Gastrocnemius medialis (tissue), 4 donors: ENCODE results near the gene ATP2A1. TPM values are rescaled to one million over a fixed set of nuclear protein-coding genes. Genes with fewer than 3 reads are reported as not detected.
"Not testable (repeated sequence)": the region's sequence is repeated elsewhere in the genome, so short reads cannot be mapped to it uniquely, and the experiment has no call there.

Source experiments
- ATAC-seq, 2 donors: fragments of 150-250 bp; one replicate each; pipeline ENCODE4 v1.9.1; 2016
- DNase-seq, 2 donors: peaks; one replicate each; pipeline ENCODE4 v3.0.0-alpha.2; 2019
- H3K27ac ChIP-seq, 4 donors: fragments of 200-600 bp; sonication (generic); 1 replicate in 1 of 4; 2 replicates in 3 of 4; pipeline ENCODE4 v1.5.1; 2016 to 2018; ENCODE audit warnings: mild to moderate bottlenecking in 2 of 4, moderate library complexity in 1 of 4
- H3K27me3 ChIP-seq, 3 donors: fragments of 200-600 bp; sonication (generic) in 2 of 3; 1 replicate in 1 of 3; 2 replicates in 2 of 3; pipeline versions ENCODE4 v1.5.1 to v1.6.0; 2016 to 2019; ENCODE audit warnings: mild to moderate bottlenecking in 1 of 3, moderate library complexity in 1 of 3
- H3K36me3 ChIP-seq, 2 donors: fragments of 200-600 bp; sonication (generic) in 1 of 2; one replicate each; pipeline ENCODE4 v1.5.1; 2017 to 2018
- H3K4me1 ChIP-seq, 2 donors: fragments of 200-600 bp; sonication (generic) in 1 of 2; one replicate each; pipeline ENCODE4 v1.5.1; 2016 to 2017; ENCODE audit warnings: mild to moderate bottlenecking in 2 of 2
- H3K4me3 ChIP-seq, 4 donors: fragments of 200-600 bp; sonication (generic) in 3 of 4; 1 replicate in 1 of 4; 2 replicates in 3 of 4; pipeline ENCODE4 v1.5.1; 2016 to 2019; ENCODE audit warnings: mild to moderate bottlenecking in 2 of 4
- H3K9me3 ChIP-seq, 3 donors: fragments of 200-600 bp; sonication (generic) in 2 of 3; 1 replicate in 1 of 3; 2 replicates in 2 of 3; pipeline ENCODE4 v1.5.1; 2016 to 2019
- POLR2A ChIP-seq, 2 donors: fragments of 450-650 bp; IDR thresholded peaks; one replicate each; pipeline ENCODE4 v1.6.1; 2017; ENCODE audit warnings: antibody characterized with exemption in 2 of 2, mild to moderate bottlenecking in 2 of 2, moderate library complexity in 2 of 2
- in situ Hi-C, 4 donors: fragments of 200-750 bp; cut with MboI; loops; one replicate each; pipeline versions ENCODE4 v1.15.0 to v1.8.0; 2017; ENCODE audit warnings: low sequenced_read_pairs in 4 of 4
- intact Hi-C: fragments of 100-400 bp; cut with DNase I; formaldehyde crosslinking; loops from one replicate; pipeline ENCODE4 v1.15.1; 2023; ENCODE audit warnings: low total_unique reads
- total RNA-seq, 4 donors: library from RNA; depleted of rRNA; stranded (reverse); fragments of >200 nt; gene quantifications; one replicate each; pipeline versions ENCODE4 v1.1.0 to v1.2.3, GENCODE V29; 2016
- TF ChIP-seq, protein P1 (sequence below), 5 experiments: fragments of 450-650 bp in 3 of 5; fragments of 200-600 bp in 2 of 5; sonication (generic) in 2 of 5; IDR thresholded peaks in 4 of 5; conservative IDR thresholded peaks in 1 of 5; 1 replicate in 4 of 5; 2 replicates in 1 of 5; pipeline ENCODE4 v1.5.1; 2016 to 2019; ENCODE audit warnings: antibody characterized with exemption in 5 of 5, mild to moderate bottlenecking in 3 of 5, moderate library complexity in 3 of 5

The ATP2A1 gene
- total RNA-seq, 4 donors from 2014 or later = 380 to 909 (median 764) TPM

DNA sequence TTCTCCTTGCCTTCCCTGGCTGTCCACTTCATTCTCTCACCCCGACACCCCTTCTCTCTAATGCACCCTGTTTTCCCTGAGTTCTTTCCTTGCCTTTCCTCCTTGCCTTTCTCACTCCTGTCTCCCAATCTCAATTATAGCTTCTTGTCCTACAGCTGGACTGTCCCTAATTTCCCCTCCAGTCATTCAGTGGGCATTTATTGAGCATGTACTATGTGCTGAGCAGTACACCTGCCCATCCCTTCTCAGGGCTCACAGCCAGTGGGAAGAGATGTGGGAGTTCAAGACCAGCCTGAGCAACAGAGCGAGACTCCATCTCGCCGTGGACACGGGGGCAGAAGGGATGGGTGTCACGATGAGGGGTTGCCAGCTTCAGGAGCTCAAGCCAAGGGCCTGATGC lies 5.8 kb downstream of the ATP2A1 start:
- Histone ChIP-seq H3K9me3 (no peaks in the 10 kb centered on the region), H3K27me3 (no peaks in the 10 kb centered on the region), H3K4me1 (peaks cover 14 to 27% of the 10 kb centered on the region in 2 donors), H3K27ac (peak overlapping the region; percentile 83 to 92 (median 90)), H3K36me3 (peaks cover 0 to 12% of the 10 kb centered on the region in 2 donors), H3K4me3 (no peak overlapping the region)
- DNase-seq (no peak), ATAC-seq (no peak)
- no peak for TF ChIP-seq POLR2A (IDR thresholded peaks at IDR 0.05)
- TF ChIP-seq, protein P1, sequence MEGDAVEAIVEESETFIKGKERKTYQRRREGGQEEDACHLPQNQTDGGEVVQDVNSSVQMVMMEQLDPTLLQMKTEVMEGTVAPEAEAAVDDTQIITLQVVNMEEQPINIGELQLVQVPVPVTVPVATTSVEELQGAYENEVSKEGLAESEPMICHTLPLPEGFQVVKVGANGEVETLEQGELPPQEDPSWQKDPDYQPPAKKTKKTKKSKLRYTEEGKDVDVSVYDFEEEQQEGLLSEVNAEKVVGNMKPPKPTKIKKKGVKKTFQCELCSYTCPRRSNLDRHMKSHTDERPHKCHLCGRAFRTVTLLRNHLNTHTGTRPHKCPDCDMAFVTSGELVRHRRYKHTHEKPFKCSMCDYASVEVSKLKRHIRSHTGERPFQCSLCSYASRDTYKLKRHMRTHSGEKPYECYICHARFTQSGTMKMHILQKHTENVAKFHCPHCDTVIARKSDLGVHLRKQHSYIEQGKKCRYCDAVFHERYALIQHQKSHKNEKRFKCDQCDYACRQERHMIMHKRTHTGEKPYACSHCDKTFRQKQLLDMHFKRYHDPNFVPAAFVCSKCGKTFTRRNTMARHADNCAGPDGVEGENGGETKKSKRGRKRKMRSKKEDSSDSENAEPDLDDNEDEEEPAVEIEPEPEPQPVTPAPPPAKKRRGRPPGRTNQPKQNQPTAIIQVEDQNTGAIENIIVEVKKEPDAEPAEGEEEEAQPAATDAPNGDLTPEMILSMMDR (IDR thresholded peaks at IDR 0.05 in 4 of 5, conservative IDR thresholded peaks at IDR 0.05 in 1 of 5) = no peak
- in situ Hi-C loops = no loop called here
- intact Hi-C loops = no loop called here

DNA sequence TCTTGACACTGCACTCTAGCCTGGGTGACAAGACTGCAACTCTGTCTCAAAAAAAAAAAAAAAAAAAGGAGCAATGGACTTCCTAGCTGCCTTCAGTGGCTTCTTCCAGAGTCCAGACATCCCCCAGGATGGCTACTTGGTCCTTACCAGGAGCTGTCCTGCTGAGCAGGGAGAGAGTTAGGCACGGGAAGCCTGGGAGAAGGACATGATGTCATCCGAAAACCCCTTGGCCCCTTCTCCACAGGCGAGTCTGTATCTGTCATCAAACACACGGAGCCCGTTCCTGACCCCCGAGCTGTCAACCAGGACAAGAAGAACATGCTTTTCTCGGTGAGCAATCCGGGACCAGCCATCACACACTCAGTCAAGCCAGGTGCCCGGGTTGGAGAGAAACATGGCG lies 8.7 kb downstream of the ATP2A1 start:
- H3K27ac ChIP-seq = peak overlapping the region; percentile 41 to 90 (median 72)
- ATAC-seq = no peak
- no peak overlapping the region for H3K4me3 ChIP-seq
- no peak for DNase-seq
- H3K27me3 ChIP-seq = no peaks in the 10 kb centered on the region
- H3K4me1 ChIP-seq = peaks cover 0 to 25% of the 10 kb centered on the region in 2 donors
- H3K36me3 ChIP-seq = peaks cover 0 to 12% of the 10 kb centered on the region in 2 donors
- intact Hi-C loops (no loop called here), in situ Hi-C loops (no loop called here)
- TF ChIP-seq, protein P1 (IDR thresholded peaks at IDR 0.05 in 4 of 5, conservative IDR thresholded peaks at IDR 0.05 in 1 of 5) = no peak
- TF ChIP-seq POLR2A (IDR thresholded peaks at IDR 0.05) = no peak
- H3K9me3 ChIP-seq = no peaks in the 10 kb centered on the region

DNA sequence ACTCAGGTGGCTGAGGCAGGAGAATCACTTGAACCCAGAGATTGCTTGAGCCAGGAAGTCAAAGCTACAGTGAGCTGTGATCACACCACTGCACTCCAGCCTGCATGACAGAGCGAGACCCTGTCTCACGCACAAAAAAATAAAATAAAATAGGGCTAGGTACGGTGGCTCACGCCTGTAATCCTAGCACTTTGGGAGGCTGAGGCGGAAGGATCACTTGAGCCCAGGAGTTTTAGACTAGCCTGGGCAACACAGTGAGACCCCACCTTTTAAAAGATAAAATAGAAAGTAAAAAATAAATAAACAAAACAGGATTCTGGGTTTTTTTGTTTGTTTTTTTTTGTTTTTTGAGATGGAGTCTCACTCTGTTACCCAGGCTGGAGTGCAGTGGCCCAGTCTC lies 12.1 kb downstream of the ATP2A1 start:
- H3K27me3 ChIP-seq, intact Hi-C loops, H3K4me3 ChIP-seq, H3K9me3 ChIP-seq, in situ Hi-C loops, DNase-seq: not testable (repeated sequence)
- peak in 1 of 2 donors; percentile 9 for ATAC-seq
- peaks cover 5 to 20% of the 10 kb centered on the region in 2 donors for H3K4me1 ChIP-seq
- peaks cover 0 to 16% of the 10 kb centered on the region in 2 donors for H3K36me3 ChIP-seq
- peak overlapping the region; percentile 84 to 90 (median 90) for H3K27ac ChIP-seq

DNA sequence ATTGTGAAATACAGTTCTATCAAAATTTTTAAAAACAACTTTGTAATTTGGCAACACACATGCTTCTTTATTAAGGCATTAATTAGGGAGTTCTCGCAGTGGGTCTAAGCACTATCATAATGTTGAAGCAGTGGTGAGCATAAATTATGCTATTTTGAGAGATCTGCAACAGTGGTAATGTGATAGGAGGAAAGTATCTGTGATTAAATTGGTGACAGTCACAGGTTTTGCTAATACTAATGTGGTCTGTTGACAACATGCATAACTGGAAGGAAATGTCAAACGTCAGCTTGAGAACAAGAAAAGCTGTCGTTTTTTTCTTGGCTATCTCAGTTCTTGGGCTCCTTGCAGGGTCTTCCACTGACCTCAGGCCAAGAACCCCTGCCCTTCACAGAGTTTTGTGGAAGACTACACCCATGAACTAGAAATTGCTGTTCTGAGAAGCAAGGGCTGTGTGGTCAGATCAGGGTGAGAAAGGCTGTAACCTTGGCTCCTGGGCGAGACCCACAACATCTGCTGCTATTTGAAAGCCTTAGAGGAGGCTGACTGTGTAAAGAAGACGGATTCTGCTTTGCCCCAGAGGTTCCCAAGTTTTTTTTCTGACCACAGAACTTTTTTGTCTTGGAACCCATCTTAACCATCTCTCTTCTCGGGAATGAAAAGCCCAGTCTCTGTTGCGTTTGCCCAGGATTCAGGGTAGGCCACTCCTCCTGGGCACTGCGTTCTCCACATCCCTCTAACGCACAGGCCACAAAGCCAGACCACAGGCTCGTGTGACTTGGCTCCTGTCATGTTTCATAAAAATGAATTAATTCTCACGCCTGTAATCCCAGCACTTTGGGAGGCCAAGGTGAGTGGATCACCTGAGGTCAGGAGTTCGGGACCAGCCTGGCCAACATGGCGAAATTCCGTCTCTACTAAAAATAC lies 13.9 kb downstream of the ATP2A1 start:
- H3K27me3 ChIP-seq = no peaks in the 10 kb centered on the region
- no peak for TF ChIP-seq POLR2A (IDR thresholded peaks at IDR 0.05)
- TF ChIP-seq, protein P1 (IDR thresholded peaks at IDR 0.05 in 4 of 5, conservative IDR thresholded peaks at IDR 0.05 in 1 of 5) = no peak
- peaks cover 0 to 13% of the 10 kb centered on the region in 2 donors for H3K36me3 ChIP-seq
- peak overlapping the region; percentile 84 to 90 (median 90) for H3K27ac ChIP-seq
- no peak overlapping the region for H3K4me3 ChIP-seq
- DNase-seq = no peak
- in situ Hi-C loops (no loop called here), intact Hi-C loops (no loop called here)
- no peaks in the 10 kb centered on the region for H3K9me3 ChIP-seq
- peaks cover 5 to 20% of the 10 kb centered on the region in 2 donors for H3K4me1 ChIP-seq
- ATAC-seq = peak; percentile 51 to 89

DNA sequence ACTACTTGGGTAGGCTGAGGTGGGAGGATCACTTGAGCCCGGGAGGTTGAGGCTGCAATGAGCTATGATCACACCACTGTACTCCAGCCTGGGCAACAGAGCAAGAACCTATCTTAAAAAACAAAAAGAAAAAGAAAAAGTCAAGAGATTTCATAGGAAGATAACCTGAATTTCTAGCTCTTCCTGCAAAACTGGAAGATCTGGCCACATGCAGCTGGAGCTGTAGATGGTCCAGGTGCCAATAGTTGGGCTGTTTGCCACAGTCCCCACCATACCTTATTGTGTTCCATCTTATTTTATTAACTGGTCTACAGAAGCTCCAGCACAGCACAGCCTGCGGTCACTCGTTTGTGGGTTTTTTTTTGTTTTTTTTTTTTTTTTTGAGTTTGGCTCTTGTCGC lies 15.0 kb downstream of the ATP2A1 start:
- no peak for TF ChIP-seq POLR2A (IDR thresholded peaks at IDR 0.05)
- TF ChIP-seq, protein P1 (IDR thresholded peaks at IDR 0.05 in 4 of 5, conservative IDR thresholded peaks at IDR 0.05 in 1 of 5) = no peak
- H3K27me3 ChIP-seq = no peaks in the 10 kb centered on the region
- H3K4me3 ChIP-seq = no peak overlapping the region
- H3K27ac ChIP-seq = peak overlapping the region; percentile 84 to 90 (median 90)
- ATAC-seq (no peak), DNase-seq (no peak)
- H3K36me3 ChIP-seq = peaks cover 0 to 4% of the 10 kb centered on the region in 2 donors
- in situ Hi-C loops = no loop called here
- peaks cover 5 to 20% of the 10 kb centered on the region in 2 donors for H3K4me1 ChIP-seq
- H3K9me3 ChIP-seq = no peaks in the 10 kb centered on the region
- intact Hi-C loops = no loop called here
